ENCODE results near the gene ZNF740.

DNA sequence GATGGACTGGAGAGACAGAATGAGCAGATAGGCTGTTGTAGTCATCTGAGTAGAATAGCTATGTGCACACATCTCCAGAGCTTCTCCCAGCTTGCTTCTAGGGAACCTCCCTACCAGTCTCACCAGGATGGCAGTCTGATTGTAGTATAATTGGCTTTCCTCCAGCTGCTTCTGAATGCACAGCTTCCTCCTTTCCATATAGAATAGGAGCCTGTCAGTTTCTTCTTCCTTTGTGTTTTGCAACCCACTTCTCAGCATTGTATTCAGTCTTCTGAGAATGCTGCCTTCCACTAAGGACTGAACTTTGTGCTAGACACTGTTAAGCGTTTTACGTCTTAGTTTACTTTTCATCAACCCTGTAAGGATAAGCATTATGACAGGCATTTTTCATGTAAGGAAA is 2.4 kb downstream of the ZNF740 start:
- TF ChIP-seq, protein P1, sequence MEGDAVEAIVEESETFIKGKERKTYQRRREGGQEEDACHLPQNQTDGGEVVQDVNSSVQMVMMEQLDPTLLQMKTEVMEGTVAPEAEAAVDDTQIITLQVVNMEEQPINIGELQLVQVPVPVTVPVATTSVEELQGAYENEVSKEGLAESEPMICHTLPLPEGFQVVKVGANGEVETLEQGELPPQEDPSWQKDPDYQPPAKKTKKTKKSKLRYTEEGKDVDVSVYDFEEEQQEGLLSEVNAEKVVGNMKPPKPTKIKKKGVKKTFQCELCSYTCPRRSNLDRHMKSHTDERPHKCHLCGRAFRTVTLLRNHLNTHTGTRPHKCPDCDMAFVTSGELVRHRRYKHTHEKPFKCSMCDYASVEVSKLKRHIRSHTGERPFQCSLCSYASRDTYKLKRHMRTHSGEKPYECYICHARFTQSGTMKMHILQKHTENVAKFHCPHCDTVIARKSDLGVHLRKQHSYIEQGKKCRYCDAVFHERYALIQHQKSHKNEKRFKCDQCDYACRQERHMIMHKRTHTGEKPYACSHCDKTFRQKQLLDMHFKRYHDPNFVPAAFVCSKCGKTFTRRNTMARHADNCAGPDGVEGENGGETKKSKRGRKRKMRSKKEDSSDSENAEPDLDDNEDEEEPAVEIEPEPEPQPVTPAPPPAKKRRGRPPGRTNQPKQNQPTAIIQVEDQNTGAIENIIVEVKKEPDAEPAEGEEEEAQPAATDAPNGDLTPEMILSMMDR (IDR thresholded peaks at IDR 0.05; ENCODE audit: low read depth, low read length, poor library complexity, severe bottlenecking): no peak
- TF ChIP-seq EZH2phosphoT487 (IDR thresholded peaks at IDR 0.05; ENCODE audit: borderline replicate concordance, low read length): no peak

Data from DOHH2 (cell line).